Uterus (tissue), 2 donors: ENCODE data around the gene KCNMB1.

Source experiments
- CTCF ChIP-seq, 4 experiments: fragments of 200-600 bp in 2 of 4; fragments of 450-650 bp in 2 of 4; sonication (generic) in 2 of 4; IDR thresholded peaks; one replicate each; pipeline ENCODE4 v1.5.1; 2016 to 2019; ENCODE audit warnings: antibody characterized with exemption in 4 of 4, mild to moderate bottlenecking in 2 of 4, moderate library complexity in 1 of 4
- POLR2A ChIP-seq, 2 donors: fragments of 450-650 bp; IDR thresholded peaks; one replicate each; pipeline ENCODE4 v1.6.1; 2016; ENCODE audit warnings: antibody characterized with exemption in 2 of 2, mild to moderate bottlenecking in 1 of 2, moderate library complexity in 1 of 2

GRCh38 chr5:170334626-170335025, 54.5 kb downstream of the KCNMB1 start:
- TF ChIP-seq POLR2A (IDR thresholded peaks at IDR 0.05) (no peak), CTCF (IDR thresholded peaks at IDR 0.05) (no peak)
